H1 (cell line): ENCODE results near the gene INHBB. TPM values are rescaled to one million over a fixed set of nuclear protein-coding genes. Genes with fewer than 3 reads are reported as not detected.

Experiments
- CREB1 ChIP-seq: IDR thresholded peaks from 2 replicates; pipeline ENCODE4 v1.6.1; 2012; ENCODE audit warnings: inconsistent platforms
- RFX5 ChIP-seq: IDR thresholded peaks from 2 replicates; pipeline ENCODE4 v1.6.1; 2011; ENCODE audit warnings: low read depth, low read length, improper control_type of control experiment, borderline replicate concordance
- polyA plus RNA-seq, 7 experiments: library from polyadenylated mRNA; depleted of rRNA in 3 of 7; stranded (reverse) in 5 of 7; unstranded in 2 of 7; fragments of >200 nt in 5 of 7; fragments of 200-250 nt in 2 of 7; gene quantifications; 1 replicate in 5 of 7; 2 replicates in 1 of 7; 4 replicates in 1 of 7; pipeline versions ENCODE4 v1.2.1 to v1.2.3, GENCODE V29; 2011 to 2013; ENCODE audit warnings: missing spikeins in 2 of 7, mixed read lengths in 2 of 7
- total RNA-seq: library from RNA; stranded (reverse); fragmentation: NEBNext Ultra II Directional; extraction: Animal tissue kit (Norgen Biotek cat#: 25700); gene quantifications from 2 replicates; pipeline ENCODE4 v1.2.1, GENCODE V29; 2021
- TF ChIP-seq, protein P1 (sequence below): fragments of 300-600 bp; sonication (generic); IDR thresholded peaks from 2 replicates; pipeline ENCODE4 v1.7.1; 2012; ENCODE audit warnings: low read length, moderate library complexity, mild to moderate bottlenecking, inconsistent platforms; ENCODE audit not compliant: insufficient replicate concordance

INHBB gene
- total and polyA plus RNA-seq, 2 of the 8 experiments (the other 6 are each of a cell fraction or from before 2014, with no cell fraction given) = 0.30 to 0.32 TPM

DNA sequence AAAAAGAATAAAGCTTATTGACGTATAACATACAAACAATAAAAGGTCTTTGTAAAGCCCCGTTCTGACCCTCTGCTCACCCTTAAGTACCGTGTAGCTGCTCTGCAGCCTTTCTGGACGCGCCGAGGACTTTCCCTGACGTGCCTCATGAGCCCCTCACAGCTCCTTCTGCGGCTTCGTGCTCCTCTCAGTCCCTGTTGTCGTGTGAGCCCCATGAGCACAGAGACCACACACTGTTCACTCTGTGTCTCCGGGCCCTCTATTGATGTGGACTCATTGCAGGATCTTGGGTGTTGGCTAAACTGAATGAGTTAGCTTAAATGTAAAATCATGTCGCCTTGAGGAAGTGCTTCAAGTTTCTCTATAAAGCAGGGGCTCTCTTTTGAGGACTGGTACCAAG lies 43.6 kb upstream of the INHBB start (continued):
- TF ChIP-seq, protein P1, sequence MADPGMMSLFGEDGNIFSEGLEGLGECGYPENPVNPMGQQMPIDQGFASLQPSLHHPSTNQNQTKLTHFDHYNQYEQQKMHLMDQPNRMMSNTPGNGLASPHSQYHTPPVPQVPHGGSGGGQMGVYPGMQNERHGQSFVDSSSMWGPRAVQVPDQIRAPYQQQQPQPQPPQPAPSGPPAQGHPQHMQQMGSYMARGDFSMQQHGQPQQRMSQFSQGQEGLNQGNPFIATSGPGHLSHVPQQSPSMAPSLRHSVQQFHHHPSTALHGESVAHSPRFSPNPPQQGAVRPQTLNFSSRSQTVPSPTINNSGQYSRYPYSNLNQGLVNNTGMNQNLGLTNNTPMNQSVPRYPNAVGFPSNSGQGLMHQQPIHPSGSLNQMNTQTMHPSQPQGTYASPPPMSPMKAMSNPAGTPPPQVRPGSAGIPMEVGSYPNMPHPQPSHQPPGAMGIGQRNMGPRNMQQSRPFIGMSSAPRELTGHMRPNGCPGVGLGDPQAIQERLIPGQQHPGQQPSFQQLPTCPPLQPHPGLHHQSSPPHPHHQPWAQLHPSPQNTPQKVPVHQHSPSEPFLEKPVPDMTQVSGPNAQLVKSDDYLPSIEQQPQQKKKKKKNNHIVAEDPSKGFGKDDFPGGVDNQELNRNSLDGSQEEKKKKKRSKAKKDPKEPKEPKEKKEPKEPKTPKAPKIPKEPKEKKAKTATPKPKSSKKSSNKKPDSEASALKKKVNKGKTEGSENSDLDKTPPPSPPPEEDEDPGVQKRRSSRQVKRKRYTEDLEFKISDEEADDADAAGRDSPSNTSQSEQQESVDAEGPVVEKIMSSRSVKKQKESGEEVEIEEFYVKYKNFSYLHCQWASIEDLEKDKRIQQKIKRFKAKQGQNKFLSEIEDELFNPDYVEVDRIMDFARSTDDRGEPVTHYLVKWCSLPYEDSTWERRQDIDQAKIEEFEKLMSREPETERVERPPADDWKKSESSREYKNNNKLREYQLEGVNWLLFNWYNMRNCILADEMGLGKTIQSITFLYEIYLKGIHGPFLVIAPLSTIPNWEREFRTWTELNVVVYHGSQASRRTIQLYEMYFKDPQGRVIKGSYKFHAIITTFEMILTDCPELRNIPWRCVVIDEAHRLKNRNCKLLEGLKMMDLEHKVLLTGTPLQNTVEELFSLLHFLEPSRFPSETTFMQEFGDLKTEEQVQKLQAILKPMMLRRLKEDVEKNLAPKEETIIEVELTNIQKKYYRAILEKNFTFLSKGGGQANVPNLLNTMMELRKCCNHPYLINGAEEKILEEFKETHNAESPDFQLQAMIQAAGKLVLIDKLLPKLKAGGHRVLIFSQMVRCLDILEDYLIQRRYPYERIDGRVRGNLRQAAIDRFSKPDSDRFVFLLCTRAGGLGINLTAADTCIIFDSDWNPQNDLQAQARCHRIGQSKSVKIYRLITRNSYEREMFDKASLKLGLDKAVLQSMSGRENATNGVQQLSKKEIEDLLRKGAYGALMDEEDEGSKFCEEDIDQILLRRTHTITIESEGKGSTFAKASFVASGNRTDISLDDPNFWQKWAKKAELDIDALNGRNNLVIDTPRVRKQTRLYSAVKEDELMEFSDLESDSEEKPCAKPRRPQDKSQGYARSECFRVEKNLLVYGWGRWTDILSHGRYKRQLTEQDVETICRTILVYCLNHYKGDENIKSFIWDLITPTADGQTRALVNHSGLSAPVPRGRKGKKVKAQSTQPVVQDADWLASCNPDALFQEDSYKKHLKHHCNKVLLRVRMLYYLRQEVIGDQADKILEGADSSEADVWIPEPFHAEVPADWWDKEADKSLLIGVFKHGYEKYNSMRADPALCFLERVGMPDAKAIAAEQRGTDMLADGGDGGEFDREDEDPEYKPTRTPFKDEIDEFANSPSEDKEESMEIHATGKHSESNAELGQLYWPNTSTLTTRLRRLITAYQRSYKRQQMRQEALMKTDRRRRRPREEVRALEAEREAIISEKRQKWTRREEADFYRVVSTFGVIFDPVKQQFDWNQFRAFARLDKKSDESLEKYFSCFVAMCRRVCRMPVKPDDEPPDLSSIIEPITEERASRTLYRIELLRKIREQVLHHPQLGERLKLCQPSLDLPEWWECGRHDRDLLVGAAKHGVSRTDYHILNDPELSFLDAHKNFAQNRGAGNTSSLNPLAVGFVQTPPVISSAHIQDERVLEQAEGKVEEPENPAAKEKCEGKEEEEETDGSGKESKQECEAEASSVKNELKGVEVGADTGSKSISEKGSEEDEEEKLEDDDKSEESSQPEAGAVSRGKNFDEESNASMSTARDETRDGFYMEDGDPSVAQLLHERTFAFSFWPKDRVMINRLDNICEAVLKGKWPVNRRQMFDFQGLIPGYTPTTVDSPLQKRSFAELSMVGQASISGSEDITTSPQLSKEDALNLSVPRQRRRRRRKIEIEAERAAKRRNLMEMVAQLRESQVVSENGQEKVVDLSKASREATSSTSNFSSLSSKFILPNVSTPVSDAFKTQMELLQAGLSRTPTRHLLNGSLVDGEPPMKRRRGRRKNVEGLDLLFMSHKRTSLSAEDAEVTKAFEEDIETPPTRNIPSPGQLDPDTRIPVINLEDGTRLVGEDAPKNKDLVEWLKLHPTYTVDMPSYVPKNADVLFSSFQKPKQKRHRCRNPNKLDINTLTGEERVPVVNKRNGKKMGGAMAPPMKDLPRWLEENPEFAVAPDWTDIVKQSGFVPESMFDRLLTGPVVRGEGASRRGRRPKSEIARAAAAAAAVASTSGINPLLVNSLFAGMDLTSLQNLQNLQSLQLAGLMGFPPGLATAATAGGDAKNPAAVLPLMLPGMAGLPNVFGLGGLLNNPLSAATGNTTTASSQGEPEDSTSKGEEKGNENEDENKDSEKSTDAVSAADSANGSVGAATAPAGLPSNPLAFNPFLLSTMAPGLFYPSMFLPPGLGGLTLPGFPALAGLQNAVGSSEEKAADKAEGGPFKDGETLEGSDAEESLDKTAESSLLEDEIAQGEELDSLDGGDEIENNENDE = no peak
- TF ChIP-seq CREB1 (no peak), RFX5 (no peak)
